Stomach smooth muscle (tissue), 2 donors: ENCODE measurements around the gene SHROOM1.
"Not testable (repeated sequence)": the region's sequence is repeated elsewhere in the genome, so short reads cannot be mapped to it uniquely, and the experiment has no call there.

Experiments used
- H3K27ac ChIP-seq: one replicate; pipeline ENCODE4 v1.7.0; 2013; ENCODE audit warnings: mild to moderate bottlenecking, low read length, inconsistent platforms
- H3K27me3 ChIP-seq, 2 donors: one replicate each; pipeline ENCODE4 v1.7.0; 2013; ENCODE audit warnings: low read length in 2 of 2; ENCODE audit not compliant: insufficient read depth in 2 of 2, control insufficient read depth in 1 of 2
- H3K36me3 ChIP-seq, 2 donors: one replicate each; pipeline ENCODE4 v1.7.0; 2013; ENCODE audit warnings: low read length in 2 of 2; ENCODE audit not compliant: control insufficient read depth in 2 of 2, insufficient read depth in 2 of 2
- H3K4me1 ChIP-seq: one replicate; pipeline ENCODE4 v1.7.0; 2013; ENCODE audit warnings: low read length; ENCODE audit not compliant: control insufficient read depth, insufficient read depth
- H3K4me3 ChIP-seq, 2 donors: one replicate each; pipeline ENCODE4 v1.7.0; 2013; ENCODE audit warnings: low read length in 2 of 2
- H3K9ac ChIP-seq, 2 donors: one replicate each; pipeline ENCODE4 v1.7.0; 2013; ENCODE audit warnings: low read length in 2 of 2, mild to moderate bottlenecking in 1 of 2
- H3K9me3 ChIP-seq, 2 donors: one replicate each; pipeline ENCODE4 v1.7.0; 2013; ENCODE audit warnings: low read length in 2 of 2; ENCODE audit not compliant: control insufficient read depth in 2 of 2
- donor health status: healthy.
- donor health status: Pancreatic carcinoma.

SHROOM1 gene

GRCh38 chr5:132805872-132806271, 24.6 kb downstream of the SHROOM1 start:
- not testable (repeated sequence) for H3K9me3 ChIP-seq, H3K27ac ChIP-seq
- H3K27me3 ChIP-seq: peaks cover 4 to 12% of the 10 kb centered on the region in 2 donors

DNA sequence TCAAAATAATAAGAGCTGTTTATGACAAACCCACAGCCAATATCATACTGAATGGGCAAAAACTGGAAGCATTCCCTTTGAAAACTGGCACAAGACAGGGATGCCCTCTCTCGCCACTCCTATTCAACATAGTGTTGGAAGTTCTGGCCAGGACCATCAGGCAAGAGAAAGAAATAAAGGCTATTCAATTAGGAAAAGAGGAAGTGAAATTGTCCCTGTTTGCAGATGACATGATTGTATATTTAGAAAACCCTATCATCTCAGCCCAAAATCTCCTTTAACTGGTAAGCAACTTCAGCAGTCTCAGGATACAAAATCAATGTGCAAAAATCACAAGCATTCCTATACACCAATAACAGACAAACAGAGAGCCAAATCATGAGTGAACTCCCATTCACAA, 26.2 kb downstream of the SHROOM1 start:
- not testable (repeated sequence) for H3K4me1 ChIP-seq, H3K4me3 ChIP-seq, H3K9ac ChIP-seq, H3K9me3 ChIP-seq, H3K27ac ChIP-seq, H3K36me3 ChIP-seq
- H3K27me3 ChIP-seq: peaks cover 4 to 10% of the 10 kb centered on the region in 2 donors

More at GRCh38 chr5:132805872-132806271, 24.6 kb downstream of the SHROOM1 start:
- not testable (repeated sequence) for H3K9ac ChIP-seq, H3K4me3 ChIP-seq, H3K36me3 ChIP-seq, H3K4me1 ChIP-seq

GRCh38 chr5:132802685-132803066, 27.8 kb downstream of the SHROOM1 start:
- not testable (repeated sequence) for H3K27ac ChIP-seq, H3K36me3 ChIP-seq, H3K9me3 ChIP-seq, H3K4me1 ChIP-seq, H3K4me3 ChIP-seq, H3K9ac ChIP-seq
- H3K27me3 ChIP-seq: peaks cover 4 to 10% of the 10 kb centered on the region in 2 donors

DNA sequence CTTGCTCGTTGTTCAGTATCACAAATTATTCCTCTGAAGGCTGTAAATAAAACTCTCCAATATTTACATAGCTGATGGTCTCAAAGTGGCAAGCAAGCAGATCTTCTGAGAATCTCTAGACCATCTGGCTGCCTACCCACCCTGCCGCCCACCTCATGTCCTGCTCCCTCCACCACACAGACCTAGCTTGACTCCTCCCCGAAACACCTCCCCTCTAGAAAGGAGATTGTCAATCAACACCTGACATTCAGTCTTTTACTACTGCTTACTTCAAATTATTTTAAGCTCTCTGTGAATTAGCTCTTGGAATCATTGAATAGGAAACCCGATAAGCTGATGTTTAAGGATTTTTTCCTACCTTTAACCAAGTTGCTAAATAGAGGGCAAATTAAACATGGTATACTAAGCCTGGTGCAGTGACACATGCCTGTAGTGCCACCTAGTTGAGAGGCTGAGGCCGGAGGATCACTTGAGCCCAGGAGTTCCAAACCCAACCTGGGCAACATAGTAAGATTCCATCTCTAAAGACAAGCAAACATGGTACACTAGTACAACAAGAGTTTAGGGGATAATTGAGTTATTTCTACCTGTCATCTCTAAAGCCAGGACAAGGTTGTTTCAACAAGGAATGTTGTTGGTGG, 28.3 kb downstream of the SHROOM1 start:
- Histone ChIP-seq H3K4me1 (no peaks in the 10 kb centered on the region), H3K9ac (no peak overlapping the region), H3K27me3 (peaks cover 4 to 7% of the 10 kb centered on the region in 2 donors), H3K4me3 (no peak overlapping the region), H3K27ac (no peak overlapping the region), H3K36me3 (no peaks in the 10 kb centered on the region), H3K9me3 (no peaks in the 10 kb centered on the region)

DNA sequence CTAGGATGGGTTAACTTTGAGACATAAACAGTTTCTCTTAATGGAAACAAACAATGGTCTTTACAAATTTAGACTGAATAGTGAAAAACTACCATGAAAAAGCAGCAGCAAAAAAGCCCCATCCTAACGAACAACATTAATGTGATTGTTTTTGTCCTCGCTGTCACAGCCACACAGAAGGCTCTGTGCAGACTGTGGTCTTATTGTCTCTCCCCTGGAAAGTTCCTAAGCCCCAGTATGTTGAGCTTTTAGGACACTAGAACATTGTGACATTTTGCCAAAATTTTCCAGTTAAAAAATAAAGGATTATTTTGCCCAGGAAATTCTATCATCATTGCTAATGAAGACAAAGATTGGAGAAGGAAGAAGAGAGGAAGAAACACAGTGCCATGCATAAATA, 29.9 kb downstream of the SHROOM1 start:
- Histone ChIP-seq H3K9me3 (no peaks in the 10 kb centered on the region), H3K27me3 (peaks cover 4 to 7% of the 10 kb centered on the region in 2 donors), H3K4me1 (no peaks in the 10 kb centered on the region), H3K36me3 (no peaks in the 10 kb centered on the region), H3K4me3 (no peak overlapping the region), H3K9ac (no peak overlapping the region), H3K27ac (no peak overlapping the region)

- H3K9ac ChIP-seq: no peak overlapping the region
- no peaks in the 10 kb centered on the region for H3K36me3 ChIP-seq
- H3K4me1 ChIP-seq: no peaks in the 10 kb centered on the region
- peaks cover 4 to 7% of the 10 kb centered on the region in 2 donors for H3K27me3 ChIP-seq
- H3K27ac ChIP-seq: no peak overlapping the region
- no peak overlapping the region for H3K4me3 ChIP-seq
- no peaks in the 10 kb centered on the region for H3K9me3 ChIP-seq
Observed at GRCh38 chr5:132799392-132799791, 31.1 kb downstream of the SHROOM1 start.

GRCh38 chr5:132797651-132798050, 32.8 kb downstream of the SHROOM1 start:
- Histone ChIP-seq H3K4me1 (no peaks in the 10 kb centered on the region), H3K27ac (no peak overlapping the region), H3K9me3 (no peaks in the 10 kb centered on the region), H3K4me3 (no peak overlapping the region), H3K36me3 (no peaks in the 10 kb centered on the region), H3K27me3 (peaks cover 7% of the 10 kb centered on the region in 2 donors), H3K9ac (no peak overlapping the region)

GRCh38 chr5:132791026-132791425, 39.4 kb downstream of the SHROOM1 start:
- no peaks in the 10 kb centered on the region for H3K36me3 ChIP-seq
- no peak overlapping the region for H3K27ac ChIP-seq
- no peaks in the 10 kb centered on the region for H3K4me1 ChIP-seq
- no peaks in the 10 kb centered on the region for H3K9me3 ChIP-seq
- peaks cover 0 to 4% of the 10 kb centered on the region in 2 donors for H3K27me3 ChIP-seq
- no peak overlapping the region for H3K4me3 ChIP-seq
- H3K9ac ChIP-seq: no peak overlapping the region

DNA sequence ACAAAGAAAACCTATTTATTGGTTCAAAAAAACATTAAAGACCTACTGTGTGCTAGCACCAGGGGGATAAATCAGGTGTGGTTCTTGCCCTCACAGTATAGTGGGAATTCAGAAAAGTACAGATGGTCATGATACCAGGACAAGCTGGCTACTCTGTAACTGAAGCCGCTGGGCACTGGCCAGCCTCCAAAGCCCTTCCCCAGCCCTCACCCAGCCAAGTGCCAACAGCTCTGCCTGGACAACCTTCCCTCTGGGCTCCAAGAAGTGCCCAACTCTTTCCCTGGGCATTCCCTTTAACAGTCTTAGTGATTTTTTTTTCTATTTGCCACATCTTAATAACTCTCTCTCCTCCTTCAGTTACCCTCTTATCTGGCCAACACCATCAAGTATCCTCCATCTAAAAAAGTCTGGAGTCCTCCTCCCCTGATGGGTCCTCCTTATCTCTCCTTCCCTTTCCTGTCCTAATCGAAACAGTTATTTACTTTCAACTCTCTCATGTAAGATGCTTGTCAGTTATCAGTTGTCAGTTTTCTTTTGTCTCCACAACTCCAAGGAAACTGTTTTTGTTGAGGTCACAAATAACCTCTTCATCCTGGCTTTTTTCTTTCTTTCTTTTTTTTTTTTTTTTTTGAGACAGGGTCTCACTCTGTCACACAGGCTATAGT, 40.1 kb downstream of the SHROOM1 start:
- Histone ChIP-seq H3K27ac (no peak overlapping the region), H3K4me1 (no peaks in the 10 kb centered on the region), H3K4me3 (no peak overlapping the region), H3K36me3 (no peaks in the 10 kb centered on the region), H3K9me3 (no peaks in the 10 kb centered on the region), H3K9ac (no peak overlapping the region), H3K27me3 (peaks cover 0 to 4% of the 10 kb centered on the region in 2 donors)

DNA sequence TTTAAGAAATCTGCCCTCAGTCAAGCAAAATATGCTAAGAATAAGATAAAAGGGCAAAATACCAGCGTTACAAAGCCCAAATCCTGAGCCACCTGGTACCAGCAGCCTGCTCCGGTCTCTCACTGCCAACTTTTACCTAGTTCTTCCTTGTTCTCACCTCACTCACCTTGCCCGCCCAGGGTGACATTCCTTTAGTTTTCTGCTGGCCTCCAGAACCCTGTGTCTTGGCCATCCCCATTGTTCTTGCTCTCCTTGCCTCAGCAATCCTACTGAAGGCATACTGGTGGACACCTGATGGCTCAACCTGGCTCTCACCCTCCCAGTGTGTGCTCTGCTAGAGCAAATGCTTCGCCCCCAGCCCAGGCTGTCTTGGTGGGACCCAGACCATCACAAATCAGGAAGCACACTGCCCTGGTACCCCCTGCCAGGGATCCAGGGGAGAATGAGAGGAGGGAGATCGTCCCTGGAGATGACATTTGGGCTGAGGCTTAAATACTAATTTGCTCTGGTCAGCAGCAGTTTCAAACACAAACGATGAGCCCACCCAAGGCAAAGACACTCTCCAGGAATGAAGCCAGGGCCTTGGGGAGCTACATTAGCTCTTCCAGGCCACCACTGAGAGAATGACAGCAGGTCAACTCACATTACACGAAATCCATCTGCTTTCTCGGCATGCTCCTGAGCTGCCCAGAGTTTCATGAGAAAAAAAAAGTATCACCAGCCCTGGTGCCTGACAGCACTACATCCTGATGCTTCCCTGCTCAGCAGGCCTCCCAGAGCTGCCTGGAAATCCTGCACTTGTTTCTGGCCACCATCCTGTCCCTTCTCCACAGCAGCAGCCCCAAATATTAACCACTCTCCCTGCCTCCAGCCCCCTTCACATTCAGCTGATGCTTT, 41.2 kb downstream of the SHROOM1 start:
- no peak overlapping the region for H3K9ac ChIP-seq
- H3K4me1 ChIP-seq: no peaks in the 10 kb centered on the region

More for the DNA sequence above, 41.2 kb downstream of the SHROOM1 start:
- Histone ChIP-seq H3K27me3 (peaks cover 0 to 4% of the 10 kb centered on the region in 2 donors), H3K9me3 (no peaks in the 10 kb centered on the region), H3K4me3 (no peak overlapping the region), H3K36me3 (no peaks in the 10 kb centered on the region), H3K27ac (no peak overlapping the region)
